OCI-LY3 (cell line): ENCODE results near the gene GRIN1.

Experiments
- EZH2phosphoT487 ChIP-seq: fragments of 200-600 bp; shearing (Covaris generic); IDR thresholded peaks from 2 replicates; pipeline ENCODE4 v1.6.1; 2018; ENCODE audit warnings: antibody characterized with exemption, mixed run types, low read depth
- TF ChIP-seq, protein P1 (sequence below): fragments of 200-600, 300-600 bp; sonication (generic); IDR thresholded peaks from 2 replicates; pipeline ENCODE4 v1.5.1; 2014; ENCODE audit warnings: antibody characterized with exemption, low read length, low read depth

DNA sequence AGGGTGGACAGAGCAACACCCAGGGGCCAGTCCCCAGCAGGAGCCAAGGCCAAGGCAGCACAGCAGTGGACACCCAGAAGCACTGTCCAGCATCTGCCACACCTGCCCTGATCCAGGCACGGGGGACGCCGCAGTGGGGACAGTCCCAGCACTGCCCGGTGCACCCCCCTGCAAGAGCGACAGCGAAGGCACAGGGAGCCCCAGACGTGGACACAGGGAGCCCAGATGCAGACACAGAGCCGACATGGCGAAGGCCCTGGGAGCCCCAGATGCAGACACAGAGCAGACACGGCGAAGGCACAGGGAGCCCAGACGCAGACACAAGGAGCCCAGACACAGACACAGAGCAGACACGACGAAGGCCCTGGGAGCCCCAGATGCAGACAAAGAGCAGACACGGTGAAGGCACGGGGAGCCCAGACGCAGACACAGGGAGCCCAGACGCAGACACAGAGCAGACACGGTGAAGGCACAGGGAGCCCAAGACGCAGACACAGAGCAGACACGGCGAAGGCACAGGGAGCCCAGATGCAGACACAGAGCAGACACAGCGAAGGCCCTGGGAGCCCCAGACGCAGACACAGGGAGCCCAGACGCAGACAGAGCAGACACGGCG lies 45.1 kb downstream of the GRIN1 start:
- TF ChIP-seq, protein P1, sequence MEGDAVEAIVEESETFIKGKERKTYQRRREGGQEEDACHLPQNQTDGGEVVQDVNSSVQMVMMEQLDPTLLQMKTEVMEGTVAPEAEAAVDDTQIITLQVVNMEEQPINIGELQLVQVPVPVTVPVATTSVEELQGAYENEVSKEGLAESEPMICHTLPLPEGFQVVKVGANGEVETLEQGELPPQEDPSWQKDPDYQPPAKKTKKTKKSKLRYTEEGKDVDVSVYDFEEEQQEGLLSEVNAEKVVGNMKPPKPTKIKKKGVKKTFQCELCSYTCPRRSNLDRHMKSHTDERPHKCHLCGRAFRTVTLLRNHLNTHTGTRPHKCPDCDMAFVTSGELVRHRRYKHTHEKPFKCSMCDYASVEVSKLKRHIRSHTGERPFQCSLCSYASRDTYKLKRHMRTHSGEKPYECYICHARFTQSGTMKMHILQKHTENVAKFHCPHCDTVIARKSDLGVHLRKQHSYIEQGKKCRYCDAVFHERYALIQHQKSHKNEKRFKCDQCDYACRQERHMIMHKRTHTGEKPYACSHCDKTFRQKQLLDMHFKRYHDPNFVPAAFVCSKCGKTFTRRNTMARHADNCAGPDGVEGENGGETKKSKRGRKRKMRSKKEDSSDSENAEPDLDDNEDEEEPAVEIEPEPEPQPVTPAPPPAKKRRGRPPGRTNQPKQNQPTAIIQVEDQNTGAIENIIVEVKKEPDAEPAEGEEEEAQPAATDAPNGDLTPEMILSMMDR: no peak
- no peak for TF ChIP-seq EZH2phosphoT487
